IMR-90 (cell line): ENCODE measurements around the gene PPP1R12B. TPM values are rescaled to one million over a fixed set of nuclear protein-coding genes. Genes with fewer than 3 reads are reported as not detected.

Experiments
- ATAC-seq: fragments of 200-7000 bp; cut with Tn5 transposase; 2 replicates; pipeline ENCODE4 v1.9.1; 2020; ENCODE audit warnings: low read depth, mild to moderate bottlenecking, moderate library complexity
- BruUV-seq: library from RNA; stranded (reverse); fragments of 400-500 nt; replicated peaks from 2 replicates; lab custom pipeline; 2021; lab: Mats Ljungman, UMichigan
- CTCF ChIA-PET: fragments of 300-600 bp; formaldehyde crosslinking; extraction: SDS; loops from one replicate; lab custom pipeline; 2021; ENCODE audit warnings: antibody characterized with exemption; lab: Yijun Ruan, JAX
- POLR2A ChIA-PET: fragments of 300-600 bp; sonication (Branson Sonifier 250); formaldehyde crosslinking; loops from one replicate; lab custom pipeline; 2022; ENCODE audit warnings: antibody characterized with exemption; ENCODE audit not compliant: unreplicated experiment; lab: Charles Lee
- DNase-seq: peaks from one replicate; pipeline ENCODE4 v3.0.0; 2013
- H2AFZ ChIP-seq: replicated peaks from 2 replicates; pipeline ENCODE3; 2013; ENCODE audit warnings: low read length, mild to moderate bottlenecking; ENCODE audit not compliant: poor library complexity
- H2AK5ac ChIP-seq: 2 replicates; pipeline ENCODE4 v1.6.1; 2013; ENCODE audit warnings: low read depth, low read length, inconsistent platforms
- H2AK9ac ChIP-seq: replicated peaks from 2 replicates; pipeline ENCODE3; 2013; ENCODE audit warnings: mild to moderate bottlenecking, low read depth, low read length, moderate library complexity; ENCODE audit not compliant: poor library complexity
- H2BK120ac ChIP-seq: 2 replicates; pipeline ENCODE4 v1.6.1; 2013; ENCODE audit warnings: low read depth, low read length, inconsistent platforms
- H2BK15ac ChIP-seq: 3 replicates; pipeline ENCODE4 v1.6.1; 2013; ENCODE audit warnings: low read depth, low read length, inconsistent platforms
- H2BK20ac ChIP-seq: 2 replicates; pipeline ENCODE4 v1.6.1; 2013; ENCODE audit warnings: low read depth, mild to moderate bottlenecking, inconsistent platforms, low read length, moderate library complexity
- H2BK5ac ChIP-seq: 2 replicates; pipeline ENCODE4 v1.6.1; 2013; ENCODE audit warnings: mild to moderate bottlenecking, low read depth, low read length, inconsistent platforms; ENCODE audit not compliant: poor library complexity, severe bottlenecking
- H3K14ac ChIP-seq: replicated peaks from 2 replicates; pipeline ENCODE4 v1.6.1; 2013; ENCODE audit warnings: low read depth, low read length, inconsistent platforms
- H3K18ac ChIP-seq: 2 replicates; pipeline ENCODE4 v1.6.1; 2013; ENCODE audit warnings: low read depth, low read length, control low read depth
- H3K23ac ChIP-seq: 2 replicates; pipeline ENCODE4 v1.6.1; 2013; ENCODE audit warnings: low read depth, low read length, inconsistent platforms
- H3K27ac ChIP-seq: 2 replicates; pipeline ENCODE4 v1.5.1; 2013; ENCODE audit warnings: mild to moderate bottlenecking, control low read depth, low read length; ENCODE audit not compliant: insufficient read depth
- H3K27me3 ChIP-seq: 2 replicates; pipeline ENCODE4 v1.6.1; 2013; ENCODE audit warnings: low read length; ENCODE audit not compliant: control insufficient read depth, insufficient read depth
- H3K36me3 ChIP-seq: 2 replicates; pipeline ENCODE4 v1.6.1; 2013; ENCODE audit warnings: low read length, mixed read lengths; ENCODE audit not compliant: control insufficient read depth, insufficient read depth
- H3K4ac ChIP-seq: 2 replicates; pipeline ENCODE4 v1.6.1; 2013; ENCODE audit warnings: low read depth, low read length, inconsistent platforms
- H3K4me1 ChIP-seq: 2 replicates; pipeline ENCODE4 v1.6.1; 2013; ENCODE audit warnings: low read length, mixed read lengths; ENCODE audit not compliant: control insufficient read depth, insufficient read depth
- H3K4me2 ChIP-seq: 2 replicates; pipeline ENCODE4 v1.6.1; 2013; ENCODE audit warnings: low read depth, mild to moderate bottlenecking, control low read depth, low read length, moderate library complexity
- H3K4me3 ChIP-seq: 2 replicates; pipeline ENCODE4 v1.5.1; 2013; ENCODE audit warnings: low read depth, mild to moderate bottlenecking, control low read depth, low read length, moderate library complexity; ENCODE audit not compliant: insufficient read depth
- H3K56ac ChIP-seq: 2 replicates; pipeline ENCODE4 v1.6.1; 2013; ENCODE audit warnings: low read length, inconsistent platforms; ENCODE audit not compliant: insufficient read depth; ENCODE audit errors: extremely low read depth
- H3K79me1 ChIP-seq, 2 experiments: 2 replicates each; pipeline ENCODE4 v1.6.1; 2013; ENCODE audit warnings: low read length in 2 of 2, inconsistent platforms in 1 of 2, low read depth in 1 of 2
- H3K9ac ChIP-seq: 2 replicates; pipeline ENCODE4 v1.6.1; 2013; ENCODE audit warnings: low read depth, low read length, control low read depth
- H3K9me1 ChIP-seq: 2 replicates; pipeline ENCODE4 v1.6.1; 2013; ENCODE audit warnings: low read length, inconsistent platforms; ENCODE audit not compliant: insufficient read depth
- H3K9me3 ChIP-seq: 2 replicates; pipeline ENCODE4 v1.6.1; 2013; ENCODE audit warnings: low read length; ENCODE audit not compliant: control insufficient read depth, insufficient read depth
- H4K20me1 ChIP-seq: 2 replicates; pipeline ENCODE4 v1.6.1; 2013; ENCODE audit warnings: low read length, inconsistent platforms; ENCODE audit not compliant: insufficient read depth
- H4K5ac ChIP-seq: 2 replicates; pipeline ENCODE4 v1.6.1; 2013; ENCODE audit warnings: mild to moderate bottlenecking, low read depth, low read length, control low read depth
- H4K8ac ChIP-seq, 2 experiments: 2 replicates each; pipeline ENCODE4 v1.6.1; 2013; ENCODE audit warnings: low read depth in 2 of 2, low read length in 2 of 2, control low read depth in 1 of 2, inconsistent platforms in 1 of 2
- H4K91ac ChIP-seq: 2 replicates; pipeline ENCODE4 v1.6.1; 2013; ENCODE audit warnings: low read depth, low read length, inconsistent platforms; ENCODE audit not compliant: insufficient read depth
- MAFK ChIP-seq: IDR thresholded peaks from 2 replicates; pipeline ENCODE4 v1.6.1; 2012; ENCODE audit warnings: low read depth, low read length, improper control_type of control experiment
- POLR2A ChIP-seq: IDR thresholded peaks from 2 replicates; pipeline ENCODE4 v1.6.1; 2012; ENCODE audit warnings: mild to moderate bottlenecking, low read depth, low read length
- RAD21 ChIP-seq: IDR thresholded peaks from 2 replicates; pipeline ENCODE4 v1.6.1; 2012; ENCODE audit warnings: low read length, improper control_type of control experiment
- USF2 ChIP-seq: fragments of 150-350 bp; IDR thresholded peaks from 2 replicates; pipeline ENCODE4 v1.6.1; 2017; ENCODE audit warnings: mild to moderate bottlenecking, antibody characterized with exemption, low read length, low read depth
- WGBS, 2 experiments: methylation state at CpG; one replicate each; pipeline versions ENCODE4 v1.1.5 to v1.1.7; 2013; ENCODE audit warnings: missing lambda C conversion rate in 2 of 2; ENCODE audit not compliant: insufficient read length in 1 of 2; ENCODE audit errors: extremely low coverage in 2 of 2; 5-methylcytosine and 5-hydroxymethylcytosine counted together
- dilution Hi-C: fragments of 300-500 bp; cut with HindIII; formaldehyde crosslinking; loops from one replicate; pipeline ENCODE4 v1.14.3; 2018; ENCODE audit warnings: low sequenced_read_pairs; ENCODE audit not compliant: unreplicated experiment
- in situ Hi-C: fragments of 300-500 bp; cut with MboI; formaldehyde crosslinking; loops from 3 replicates; pipeline ENCODE4 v1.14.3; 2019; ENCODE audit warnings: low sequenced_read_pairs, inconsistent platforms, mixed read lengths
- intact Hi-C: fragments of 100-400 bp; cut with micrococcal nuclease; formaldehyde crosslinking; loops from 2 replicates; pipeline ENCODE4 v1.10.0; 2022
- polyA plus RNA-seq, 3 experiments: library from polyadenylated mRNA; depleted of rRNA; stranded (reverse); fragments of >200 nt; gene quantifications; 2 replicates each; pipeline ENCODE4 v1.2.3, GENCODE V29; 2012; ENCODE audit warnings: low replicate concordance in 1 of 3
- total RNA-seq: library from RNA; depleted of rRNA; stranded (reverse); fragments of >200 nt; gene quantifications from 2 replicates; pipeline ENCODE4 v1.2.3, GENCODE V29; 2012

The PPP1R12B gene
- total and polyA plus RNA-seq, 2 of the 4 experiments (the other 2 are of a cell fraction) = 8.5 to 12.0 TPM

DNA sequence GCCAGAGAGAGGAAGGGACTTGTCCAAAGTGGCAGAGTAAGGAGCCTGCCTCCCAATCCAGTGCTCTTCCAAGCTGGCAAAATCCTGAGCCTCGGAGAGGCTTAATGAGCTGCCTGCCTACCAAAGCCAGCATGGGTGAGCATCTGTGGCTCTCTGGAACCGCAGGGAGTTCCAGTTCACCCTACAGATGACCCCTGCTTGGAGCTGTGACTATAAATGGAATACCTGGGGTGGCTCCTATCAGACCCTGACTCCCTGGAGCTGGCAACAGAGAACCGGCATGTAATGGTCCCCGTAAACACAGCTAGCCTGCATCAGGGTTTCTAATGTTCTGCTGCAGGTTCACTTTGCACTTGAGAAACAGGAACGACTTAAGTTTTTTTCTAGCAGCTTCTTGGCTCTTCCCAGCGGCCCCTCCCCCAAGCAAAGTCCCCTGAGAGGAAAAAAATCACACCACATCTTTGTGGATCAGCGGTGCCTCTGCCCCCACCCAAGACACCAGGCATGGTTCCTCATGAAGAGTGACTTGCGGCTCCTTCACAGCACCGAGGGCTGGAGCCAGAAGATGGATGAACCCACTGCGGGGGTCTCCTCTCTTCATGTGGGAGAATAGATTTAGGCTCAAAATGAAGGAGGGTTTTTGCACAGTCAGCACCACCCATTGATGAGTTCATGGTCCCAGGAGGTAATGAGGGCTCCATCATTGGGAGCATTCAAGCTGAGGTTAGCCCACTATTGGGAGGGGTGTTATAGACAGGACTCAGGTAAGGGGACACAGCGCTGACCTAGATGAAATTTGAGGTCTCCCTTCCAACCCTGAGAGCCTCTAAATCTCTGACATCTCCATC is 282.8 kb downstream of the PPP1R12B start:
- H3K27ac ChIP-seq = no peak overlapping the region
- H3K18ac ChIP-seq = no peak overlapping the region
- no peak overlapping the region for H2BK20ac ChIP-seq
- dilution Hi-C loops = no loop called here
- no peak overlapping the region for H2AK9ac ChIP-seq
- no peaks in the 10 kb centered on the region; the same call in 1 of the 2 replicates for H4K20me1 ChIP-seq
- no peak overlapping the region for H3K4me2 ChIP-seq
- no peak overlapping the region for H2AK5ac ChIP-seq
- H3K23ac ChIP-seq = no peak overlapping the region
- no peaks in the 10 kb centered on the region for H3K9me1 ChIP-seq
- H3K4ac ChIP-seq = no peak overlapping the region
- no peak overlapping the region for H2BK120ac ChIP-seq
- CTCF ChIA-PET = no interaction called here
- H3K36me3 ChIP-seq = no peaks in the 10 kb centered on the region
- BruUV-seq = no TSS peak
- H4K5ac ChIP-seq = no peak overlapping the region
- H3K56ac ChIP-seq = no peak overlapping the region
- H2BK5ac ChIP-seq = no peak overlapping the region
- no peak overlapping the region for H3K4me3 ChIP-seq
- ATAC-seq = no peak
- H4K8ac ChIP-seq = no peak overlapping the region
- H3K9me3 ChIP-seq = no peaks in the 10 kb centered on the region
- intact Hi-C loops = no loop called here
- no peak overlapping the region for H3K14ac ChIP-seq
- no peaks in the 10 kb centered on the region for H3K4me1 ChIP-seq
- POLR2A ChIA-PET = no interaction called here
- H3K9ac ChIP-seq = no peak overlapping the region
- in situ Hi-C loops = no loop called here
- no peak overlapping the region for H2BK15ac ChIP-seq
- H2AFZ ChIP-seq = no peak overlapping the region
- no CpG with 5 or more reads among the region's 11 CpGs for WGBS, 2 experiments
- TF ChIP-seq USF2 = no peak
- no peak for TF ChIP-seq POLR2A
- TF ChIP-seq MAFK = peak; percentile 67
- TF ChIP-seq RAD21 = no peak
- peaks cover 23% of the 10 kb centered on the region for H3K27me3 ChIP-seq
- H3K79me1 ChIP-seq = no peaks in the 10 kb centered on the region
- DNase-seq = no peak
- H4K91ac ChIP-seq = no peak overlapping the region
